AML-193 (cell line): ENCODE data around the gene MGRN1.

ENCODE experiments used
- DNase-seq, 2 experiments: peaks; one replicate each; lab custom pipeline; 2025; lab: John Stamatoyannopoulos, UW

MGRN1 gene

DNA sequence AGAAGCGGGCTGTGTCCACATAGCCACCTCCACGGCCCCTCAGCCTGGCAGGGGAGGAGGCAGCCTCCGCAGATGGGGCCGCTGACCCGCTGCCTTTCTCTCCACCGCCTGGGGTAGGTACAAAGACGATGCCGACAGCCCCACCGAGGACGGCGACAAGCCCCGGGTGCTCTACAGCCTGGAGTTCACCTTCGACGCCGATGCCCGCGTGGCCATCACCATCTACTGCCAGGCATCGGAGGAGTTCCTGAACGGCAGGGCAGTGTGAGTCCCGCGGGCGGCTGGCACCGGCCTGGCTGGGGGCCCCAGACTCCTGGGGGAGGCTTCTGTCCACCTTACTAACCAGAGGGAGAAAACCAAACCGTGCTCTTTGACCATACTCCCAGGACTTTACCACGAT, 27.9 kb downstream of the MGRN1 start:
- DNase-seq, result no peak

DNA sequence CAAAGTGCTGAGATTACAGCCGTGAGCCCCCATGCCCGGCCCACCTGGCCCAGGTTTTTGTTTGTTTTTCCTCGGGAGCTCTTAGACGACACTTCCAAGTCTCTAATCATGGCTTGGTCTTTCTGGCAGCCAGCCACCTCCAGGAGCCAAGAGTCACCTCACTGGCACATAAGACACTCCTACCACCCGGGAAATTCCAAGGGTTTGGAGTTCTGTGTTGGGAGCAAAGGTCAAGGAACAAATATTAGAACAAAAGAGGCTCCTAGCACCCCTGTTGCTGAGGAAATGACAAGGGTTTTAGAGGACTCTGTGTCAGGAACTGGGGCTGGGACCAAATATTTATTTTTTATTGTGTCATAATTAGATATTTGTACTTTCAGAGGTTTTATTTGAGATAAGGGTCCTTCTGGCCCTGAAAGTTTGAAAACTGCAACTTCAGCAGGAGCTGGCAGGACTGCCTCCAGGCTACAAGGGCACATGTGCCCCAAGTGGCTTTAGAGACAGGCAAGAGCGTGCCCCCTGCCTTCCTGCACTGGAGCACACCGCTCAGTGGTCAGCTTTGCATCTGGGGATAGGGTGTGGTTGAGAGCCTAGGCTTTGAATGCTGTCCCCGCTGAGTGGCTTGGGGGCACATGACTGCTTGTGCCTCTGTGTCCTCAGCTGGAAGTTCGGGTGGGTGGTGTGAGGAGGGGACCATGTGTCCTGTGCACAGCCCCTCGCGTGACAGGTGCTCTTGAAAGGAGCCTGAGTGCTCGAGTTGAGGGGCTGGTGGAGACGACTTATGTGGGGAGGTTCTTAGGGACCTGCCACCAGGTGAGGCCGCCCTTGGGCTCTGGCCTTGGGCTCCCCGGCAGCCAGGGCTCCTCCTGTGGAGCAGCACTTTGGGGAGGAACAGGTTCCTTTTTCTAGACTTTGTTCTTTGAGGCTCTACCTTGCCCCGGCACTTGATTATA, 29.7 kb downstream of the MGRN1 start:
- no peak for DNase-seq

DNA sequence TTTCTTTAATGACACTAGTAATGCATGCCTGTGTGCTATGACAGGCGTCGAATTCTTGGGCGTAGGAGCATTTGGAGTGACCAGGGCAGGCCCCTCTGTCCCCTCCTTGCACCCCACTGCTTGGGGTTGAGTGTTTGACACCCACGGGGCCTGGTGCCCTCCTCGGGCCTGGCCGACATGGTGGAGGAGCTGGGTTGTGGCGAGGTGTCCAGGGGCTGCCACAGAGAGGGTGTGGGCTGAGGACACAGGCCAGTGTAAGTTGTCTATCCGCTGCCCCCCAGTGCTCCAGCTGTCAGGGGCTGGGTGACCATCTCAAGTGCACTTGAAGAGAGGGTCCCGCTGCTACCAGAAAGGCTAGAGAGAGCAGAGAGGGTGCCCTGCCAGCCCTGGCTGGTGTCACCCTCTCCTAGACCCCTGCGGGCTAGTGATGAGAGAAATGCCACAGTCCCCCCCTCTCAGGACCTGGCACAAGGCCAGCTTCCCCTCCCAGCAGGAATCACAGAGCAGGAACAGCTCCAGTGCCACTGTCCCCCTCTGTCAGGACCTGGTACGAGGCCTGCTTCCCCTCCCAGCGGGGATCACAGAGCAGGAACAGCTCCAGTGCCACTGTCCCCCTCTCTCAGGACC, 30.5 kb downstream of the MGRN1 start:
- no peak for DNase-seq

DNA sequence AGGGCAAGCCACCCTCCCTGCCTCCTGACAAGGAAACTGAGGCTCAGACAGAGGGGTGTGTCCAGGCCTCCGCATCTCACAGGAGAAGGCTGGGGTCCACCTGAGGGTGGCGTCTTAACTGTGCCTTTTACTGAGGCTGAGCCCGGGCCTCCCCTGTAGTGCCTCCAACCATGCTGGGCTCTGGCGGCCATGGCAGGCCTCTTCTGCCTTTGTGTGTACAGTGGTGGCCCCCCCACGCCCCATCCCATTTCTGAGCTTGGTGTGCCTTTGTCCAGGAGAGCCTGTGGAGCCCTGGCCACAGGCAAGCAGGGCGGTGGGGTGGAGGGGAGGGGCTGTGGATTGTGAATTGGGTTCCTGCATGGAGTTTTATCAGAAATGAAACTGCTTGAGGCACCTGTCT, 31.2 kb downstream of the MGRN1 start:
- no peak for DNase-seq

DNA sequence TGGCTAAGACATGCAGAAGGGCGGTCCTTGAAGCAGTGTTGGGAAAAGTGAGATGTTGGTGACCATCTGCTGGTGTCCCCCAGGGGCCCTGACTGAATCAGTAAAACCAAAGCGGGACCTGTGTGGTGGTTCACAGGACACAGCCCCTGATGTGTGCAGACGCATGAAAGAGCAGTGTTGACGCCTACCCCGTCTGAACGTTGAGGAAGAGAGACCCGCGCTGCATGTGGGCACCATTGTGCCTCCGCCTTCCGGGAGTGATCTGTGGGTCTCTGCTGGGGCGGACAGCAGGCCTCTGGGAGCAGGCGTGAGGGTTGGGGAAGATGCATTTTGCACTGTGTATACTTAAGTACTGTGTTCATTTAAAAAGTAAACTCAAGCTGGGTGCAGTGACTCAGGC, 31.6 kb downstream of the MGRN1 start:
- DNase-seq, result no peak

DNA sequence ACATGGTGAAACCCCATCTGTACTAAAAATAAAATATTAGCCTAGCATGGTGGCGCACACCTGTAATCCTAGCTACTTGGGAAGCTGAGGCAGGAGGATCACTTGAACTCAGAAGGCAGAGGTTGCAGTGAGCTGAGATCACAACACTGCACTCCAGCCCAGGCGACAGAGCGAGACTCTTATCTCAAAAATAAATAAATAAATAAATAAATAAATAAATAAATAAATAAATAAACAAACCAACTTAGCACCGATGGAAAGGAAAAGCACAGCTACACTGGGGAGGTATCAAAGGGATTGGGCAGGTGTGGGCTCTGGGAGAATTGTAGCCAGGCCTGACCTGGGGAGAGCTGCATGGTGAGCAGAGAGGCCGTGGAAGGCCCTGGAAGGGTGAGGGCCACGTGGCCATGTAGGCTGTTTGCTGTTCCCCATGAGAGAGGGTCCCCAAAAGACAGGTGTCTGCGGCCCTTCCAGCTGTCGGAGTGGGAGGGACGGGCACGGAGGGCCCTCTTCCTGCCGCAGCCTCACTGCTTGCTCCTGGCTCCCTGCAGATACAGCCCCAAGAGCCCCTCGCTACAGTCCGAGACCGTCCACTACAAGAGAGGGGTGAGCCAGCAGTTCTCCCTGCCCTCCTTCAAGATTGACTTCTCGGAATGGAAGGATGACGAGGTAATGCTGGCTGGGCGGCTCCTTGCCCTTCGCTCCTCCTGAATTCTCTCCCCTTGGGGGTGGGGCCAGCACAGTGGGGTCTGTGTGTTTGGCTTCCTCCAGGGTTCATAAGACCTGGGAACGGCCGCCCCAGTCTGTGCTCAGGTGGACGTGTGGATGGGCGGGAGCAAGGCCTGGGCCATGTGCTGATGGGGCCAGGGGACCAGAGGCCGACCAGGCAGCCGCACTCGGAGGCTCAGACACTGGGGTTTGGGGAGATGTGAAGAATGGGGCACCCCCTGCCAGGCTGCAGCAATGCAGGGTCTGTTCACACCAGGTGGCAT, 32.4 kb downstream of the MGRN1 start:
- no peak for DNase-seq

DNA sequence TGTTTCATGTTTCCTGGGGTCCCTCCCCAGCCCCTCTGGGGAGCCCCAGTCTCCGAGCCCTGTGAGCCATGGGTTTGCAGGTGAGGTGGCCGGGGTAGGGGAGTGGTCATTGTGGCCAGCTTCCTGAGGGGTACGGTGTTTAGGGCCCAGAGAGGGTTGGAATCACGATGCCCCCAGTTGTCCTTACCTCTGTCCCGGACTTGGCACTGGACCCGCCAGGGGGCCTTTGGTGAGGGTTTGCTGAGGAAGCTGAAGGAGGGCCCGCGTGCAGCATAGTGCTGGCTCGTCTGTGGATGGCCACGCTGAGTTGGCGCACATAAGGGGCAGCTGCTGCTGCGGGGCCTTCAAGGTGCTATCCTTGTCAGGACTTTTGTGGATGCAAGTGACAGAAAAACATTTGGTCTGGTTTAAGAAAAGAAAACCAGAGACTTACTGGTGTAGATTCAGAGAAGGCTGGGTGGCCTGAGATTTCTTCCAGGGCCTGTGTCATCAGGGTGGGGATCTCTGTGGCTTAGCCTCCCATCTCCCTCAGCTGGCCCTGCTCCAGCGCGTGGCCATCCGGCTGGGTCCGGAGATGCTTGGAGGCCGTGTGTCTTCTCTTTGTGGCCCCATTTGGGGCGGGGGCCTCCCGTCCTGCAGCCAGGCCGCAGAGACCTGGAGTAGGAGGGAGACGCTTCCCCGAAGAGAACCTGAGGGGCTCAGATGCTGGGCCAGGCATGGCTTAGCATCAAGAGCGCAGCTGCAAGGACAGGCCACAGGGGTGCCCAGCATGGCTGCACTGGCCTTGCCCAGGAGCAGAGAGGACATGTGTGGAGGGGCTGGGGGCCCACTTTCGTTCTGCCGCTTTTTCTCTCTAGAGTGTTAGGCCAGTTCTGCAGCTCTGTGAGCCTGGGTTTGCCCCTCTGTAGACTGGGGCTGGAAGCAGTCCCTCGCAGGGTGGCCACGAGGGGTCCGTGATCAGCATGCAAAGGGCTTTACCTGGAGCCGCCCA, 35.0 kb downstream of the MGRN1 start:
- no peak for DNase-seq

DNA sequence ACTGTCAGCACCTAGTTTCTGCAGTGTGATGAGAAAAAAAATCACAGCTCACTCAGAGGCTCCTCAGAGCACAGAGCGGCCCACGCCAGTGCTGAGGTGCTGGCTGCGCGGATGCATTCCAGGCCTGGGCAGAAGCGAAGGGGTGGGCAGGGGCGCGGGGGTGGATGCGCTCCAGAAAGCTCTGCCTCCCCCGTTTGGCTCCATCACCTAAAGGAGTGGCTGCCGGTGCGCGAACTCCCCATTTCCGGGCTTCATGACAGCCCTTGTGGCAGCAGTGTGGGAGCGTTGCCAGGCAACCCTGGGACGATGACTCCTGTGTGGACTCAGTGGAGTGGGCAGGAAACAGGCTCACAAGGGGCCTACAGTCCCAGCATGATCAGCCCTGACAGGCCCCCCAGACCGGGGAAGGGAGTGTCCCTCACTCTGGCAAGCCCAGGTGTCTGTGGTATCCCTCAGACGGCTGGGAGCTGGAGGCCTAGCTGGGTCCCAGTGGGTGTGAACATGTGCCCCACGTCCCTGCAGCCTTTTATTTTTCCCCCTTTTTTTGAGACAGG, 35.9 kb downstream of the MGRN1 start:
- no peak for DNase-seq

DNA sequence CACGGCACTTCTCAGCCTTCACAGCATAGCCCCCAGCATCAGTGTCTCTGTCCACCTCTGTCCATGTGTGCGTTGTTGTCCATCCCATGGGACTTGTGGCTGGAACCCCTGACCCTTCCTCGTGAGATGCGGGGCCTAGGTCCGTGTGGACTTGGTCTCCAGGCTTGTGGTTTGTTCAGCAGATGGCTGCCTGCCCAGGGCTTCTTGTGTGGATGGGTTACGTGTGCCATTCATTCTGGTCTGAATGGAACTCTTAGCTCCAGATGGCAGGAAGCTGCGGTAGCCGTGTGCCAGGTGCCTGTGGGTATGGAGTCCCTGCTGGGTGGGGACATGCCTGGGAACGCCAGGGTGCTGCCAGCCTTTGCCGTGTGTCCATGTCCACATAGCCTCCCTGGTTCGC, 37.0 kb downstream of the MGRN1 start:
- DNase-seq, result no peak

DNA sequence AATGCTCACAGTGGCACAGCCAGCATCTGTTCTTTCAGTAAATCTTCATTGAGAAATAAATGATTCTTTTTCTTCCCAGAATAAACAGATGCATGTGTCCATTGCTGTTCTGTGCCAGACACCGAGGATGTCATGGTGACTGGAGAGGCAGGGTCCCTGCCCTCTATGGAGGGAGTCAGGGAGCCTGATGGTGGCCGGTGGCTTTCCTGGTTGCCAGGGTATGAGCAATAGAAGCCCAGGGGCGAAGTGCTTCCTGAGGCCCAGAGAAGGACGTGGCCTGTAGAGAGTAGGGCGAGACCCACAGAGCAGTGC, 38.8 kb downstream of the MGRN1 start:
- no peak for DNase-seq

DNA sequence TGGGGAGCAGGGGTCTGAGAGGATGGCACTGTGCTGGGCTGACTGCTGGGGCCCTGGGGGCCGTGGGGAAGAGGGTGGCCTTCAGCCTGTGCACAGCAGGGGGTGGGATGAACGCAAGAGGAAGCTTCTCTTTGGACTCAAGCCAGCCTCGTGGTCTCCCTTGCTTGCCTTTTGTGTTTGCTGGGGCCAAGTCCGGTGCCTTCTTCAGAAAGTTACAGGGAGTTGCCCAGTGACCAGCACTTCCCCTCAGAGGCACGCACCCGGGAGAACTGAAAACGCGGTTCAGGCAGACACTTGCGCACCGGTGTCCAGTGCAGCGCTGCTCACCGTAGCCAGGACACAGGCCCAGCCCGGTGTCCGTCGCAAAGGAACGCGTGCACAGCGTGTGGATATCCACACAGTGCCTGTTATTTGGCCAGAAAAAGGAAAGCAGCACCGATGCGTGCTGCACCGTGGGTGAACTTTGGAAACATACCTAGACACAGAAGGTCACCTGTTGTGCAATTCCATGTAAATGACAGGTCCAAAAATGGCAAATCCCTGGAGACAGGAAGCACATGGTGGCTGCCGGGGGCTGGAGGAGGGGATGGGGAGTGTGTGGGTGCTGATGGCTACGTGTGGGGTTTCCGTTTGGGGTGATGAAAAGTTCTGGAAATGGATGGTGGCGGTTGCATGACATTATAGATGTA, 39.3 kb downstream of the MGRN1 start:
- peak; percentile 85 to 93 for DNase-seq

DNA sequence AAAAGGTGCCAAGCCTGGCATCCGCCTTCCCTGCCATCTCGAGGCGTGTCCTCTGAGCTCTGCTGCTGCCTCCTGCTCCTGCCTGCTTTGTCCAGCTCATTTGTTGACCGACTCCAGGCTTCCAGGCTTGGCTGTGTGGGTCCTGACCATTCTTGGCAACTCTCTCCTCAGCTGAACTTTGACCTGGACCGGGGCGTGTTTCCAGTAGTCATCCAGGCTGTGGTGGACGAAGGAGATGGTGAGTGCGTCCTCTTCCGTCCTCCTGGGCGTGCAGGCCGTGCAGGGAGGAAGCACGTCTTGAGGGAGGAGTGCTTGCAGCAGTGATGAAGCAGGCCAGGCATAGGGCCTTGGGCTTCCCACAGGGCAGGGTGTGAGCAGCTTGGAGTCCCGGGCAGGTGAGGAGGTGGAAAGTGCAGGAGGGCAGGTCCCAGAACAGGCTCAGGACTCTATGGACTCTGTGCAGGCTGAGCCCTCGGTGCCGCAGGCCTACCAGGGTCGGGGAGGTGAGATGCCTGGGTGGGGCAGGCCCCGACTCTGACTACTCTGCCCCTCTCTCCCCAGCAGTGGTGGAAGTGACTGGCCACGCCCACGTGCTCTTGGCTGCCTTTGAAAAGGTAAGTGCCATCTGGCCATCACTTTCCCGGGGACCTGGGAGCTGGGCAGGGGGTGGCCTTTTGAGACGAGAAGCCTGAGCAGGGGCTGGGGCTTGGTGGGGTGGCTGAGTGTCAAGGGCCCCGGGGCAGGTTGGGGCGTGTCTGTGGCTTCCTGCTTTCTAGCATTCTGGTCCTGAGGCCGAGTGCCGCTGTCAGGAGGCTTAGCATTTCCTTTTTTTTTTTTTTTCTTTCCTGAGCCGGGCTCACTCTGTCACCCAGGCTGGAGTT, 40.2 kb downstream of the MGRN1 start:
- peak; percentile 46 to 59 for DNase-seq

DNA sequence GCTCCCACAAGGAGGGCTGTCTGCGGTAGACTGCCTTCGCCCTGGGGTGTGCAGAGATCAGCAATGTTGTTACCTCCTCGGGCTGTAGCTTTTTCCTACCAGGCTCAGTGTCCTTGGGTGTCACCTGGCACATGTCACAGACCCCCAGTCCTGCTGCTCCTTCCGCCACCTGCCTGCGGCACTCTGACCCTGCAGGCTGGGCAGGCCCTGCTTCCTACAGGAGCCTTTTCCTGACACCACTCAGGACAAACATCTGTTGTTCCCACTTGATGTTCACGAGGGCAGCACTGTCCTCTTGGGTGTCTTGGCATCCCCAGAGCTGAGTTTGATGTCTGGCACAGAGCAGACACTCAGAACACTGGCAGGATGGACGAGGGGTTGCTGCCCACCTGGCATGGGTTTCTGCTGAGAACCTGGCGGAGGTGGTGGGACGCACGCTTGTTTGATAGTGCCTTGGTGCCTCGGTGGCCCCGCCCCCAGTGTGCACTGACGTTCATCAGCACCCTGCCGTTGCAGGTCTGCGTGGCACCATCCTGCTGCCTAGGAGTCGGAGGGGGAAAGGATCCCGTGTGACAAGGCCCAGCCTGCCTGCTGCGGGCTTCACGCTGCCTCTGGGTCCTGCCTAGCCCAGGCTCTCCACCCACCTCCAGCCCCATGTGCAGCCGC, 42.0 kb downstream of the MGRN1 start:
- no peak for DNase-seq

DNA sequence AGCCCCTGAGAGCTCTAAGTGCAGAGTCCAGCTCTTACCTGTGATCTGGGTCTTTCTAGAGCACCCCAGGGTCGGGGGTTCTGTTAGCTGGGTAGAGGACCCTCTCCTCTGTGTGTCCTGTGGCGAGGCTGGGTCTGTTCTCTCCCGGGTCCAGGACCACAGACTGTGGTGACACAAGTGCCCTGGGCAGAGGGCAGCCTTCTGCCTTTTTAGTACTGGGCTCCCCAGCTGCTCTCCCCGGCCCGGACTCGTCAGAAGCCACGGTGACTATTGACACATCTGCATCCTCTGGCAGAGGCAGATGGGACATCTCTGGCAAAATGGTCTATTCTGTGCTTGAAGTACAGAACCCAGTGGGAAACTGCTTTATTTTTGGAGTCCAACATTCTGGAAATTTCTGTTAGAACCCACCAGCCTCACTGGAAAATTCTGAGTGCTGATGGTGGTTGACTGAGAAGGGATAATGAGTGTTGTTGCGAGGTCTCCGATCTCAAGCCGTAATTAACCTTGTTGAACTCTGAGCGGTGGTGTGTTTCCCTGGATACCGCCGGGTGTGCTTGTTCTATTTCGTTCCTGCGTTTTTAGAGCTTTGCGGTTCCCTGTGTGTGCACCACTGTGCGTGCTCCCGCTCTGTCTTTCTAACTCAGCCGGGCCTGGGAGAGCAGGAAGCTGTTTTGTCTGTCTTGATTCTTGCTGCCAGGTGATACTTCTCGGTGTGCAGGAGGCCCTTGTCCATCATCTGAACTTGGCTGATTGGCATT, 42.8 kb downstream of the MGRN1 start:
- DNase-seq, result no peak

DNA sequence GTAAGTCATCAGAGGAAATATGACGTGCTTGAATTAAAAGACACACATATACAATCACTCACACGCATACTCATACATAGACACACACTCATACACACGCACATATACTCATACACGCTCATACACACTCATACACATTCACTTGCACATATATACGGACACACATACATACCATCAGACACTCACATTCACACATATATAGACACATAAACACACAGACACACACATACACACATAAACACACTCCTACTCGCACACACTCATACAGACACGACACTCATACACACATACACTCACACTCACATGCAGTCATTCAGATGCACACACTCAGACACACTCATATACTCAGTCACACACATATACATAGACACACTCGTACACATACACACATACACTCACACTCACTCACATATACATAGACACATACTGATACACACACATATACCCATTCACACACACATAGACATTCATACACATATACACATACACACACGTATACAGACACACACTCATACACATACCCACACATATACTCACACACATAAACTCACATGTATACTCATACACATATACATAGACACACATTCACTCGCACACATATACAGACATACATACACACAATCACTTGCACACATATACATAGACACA, 43.8 kb downstream of the MGRN1 start:
- no peak for DNase-seq

DNA sequence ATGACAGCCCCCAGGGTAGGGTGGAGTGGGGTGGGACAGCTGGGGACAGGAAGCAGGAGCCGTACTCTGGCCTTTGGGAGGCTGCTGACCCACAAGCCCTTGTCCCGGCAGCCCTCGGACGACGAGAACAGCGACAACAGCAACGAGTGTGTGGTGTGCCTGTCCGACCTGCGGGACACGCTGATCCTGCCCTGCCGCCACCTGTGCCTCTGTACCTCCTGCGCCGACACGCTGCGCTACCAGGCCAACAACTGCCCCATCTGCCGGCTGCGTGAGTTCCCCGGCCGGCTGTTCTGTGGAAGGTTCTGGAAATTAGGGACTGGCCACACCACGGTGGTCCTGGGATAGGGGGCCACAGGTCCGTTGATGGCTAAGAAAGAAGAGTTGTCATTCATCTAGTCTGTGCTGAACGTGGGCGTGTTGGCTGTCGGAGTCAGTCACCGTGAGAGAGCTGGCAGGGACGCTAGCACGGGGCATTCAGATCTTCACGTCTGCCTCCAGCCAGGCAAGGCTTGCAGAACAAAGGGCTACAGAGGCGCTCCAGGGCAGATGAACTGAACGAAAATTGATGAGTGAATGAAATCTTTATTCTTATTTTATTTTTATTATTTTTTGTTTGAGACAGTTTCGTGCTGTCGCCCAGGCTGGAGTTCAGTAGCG, 48.9 kb downstream of the MGRN1 start:
- DNase-seq, result no peak
